Activated CD8-positive, alpha-beta memory T cell treated with anti-CD3 and anti-CD28 coated beads, Interleukin-2, amount 50 U/mL, for 1 hour (primary cell): ENCODE measurements around the gene DOC2A.
"Not testable (repeated sequence)": the region's sequence is repeated elsewhere in the genome, so short reads cannot be mapped to it uniquely, and the experiment has no call there.

Experiments
- DNase-seq: peaks from one replicate; pipeline ENCODE4 v3.0.0-alpha.2; 2020; ENCODE audit errors: extremely low read depth

DOC2A gene

DNA sequence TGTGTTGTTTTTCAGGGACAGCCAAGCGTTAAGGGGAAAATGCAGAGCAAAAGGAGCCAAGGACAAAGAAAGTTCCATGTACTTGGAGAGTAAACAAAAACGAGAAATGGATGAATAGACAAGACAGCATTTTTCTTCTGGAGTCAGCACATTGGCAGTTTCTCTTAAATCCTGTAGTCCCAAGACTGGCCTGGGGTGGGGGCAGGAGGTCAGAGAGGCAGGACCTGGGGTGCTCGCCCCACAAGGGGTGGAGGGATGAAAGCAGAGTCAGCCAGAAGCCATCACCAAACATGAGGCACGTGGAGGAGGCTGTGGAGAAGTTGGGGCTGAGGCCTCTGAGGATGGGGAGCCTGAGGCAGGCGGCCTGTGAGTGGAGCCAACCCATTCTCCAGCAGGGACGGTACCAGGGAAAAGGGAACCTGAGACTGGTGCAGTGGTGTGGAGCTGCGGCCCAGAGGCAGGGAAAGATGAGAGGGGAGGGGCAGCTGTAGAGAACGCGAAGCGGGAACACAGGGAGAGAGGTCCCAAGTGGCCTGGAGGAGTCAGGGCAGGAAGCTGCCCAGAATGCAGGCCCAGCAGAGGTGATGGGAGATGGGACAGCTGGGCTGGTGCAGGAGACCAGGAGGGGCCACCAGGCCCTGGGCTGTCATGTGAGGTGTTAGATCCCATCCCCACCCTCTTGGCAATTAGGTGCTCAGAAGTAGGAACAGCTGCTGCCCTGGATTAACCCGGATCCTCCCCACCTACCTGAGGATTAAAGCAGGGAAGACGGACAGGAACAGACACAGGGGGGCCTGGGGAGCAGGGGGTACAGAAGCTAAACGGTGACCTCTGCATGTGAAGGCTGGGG lies 17.0 kb upstream of the DOC2A start:
- no peak for DNase-seq

DNA sequence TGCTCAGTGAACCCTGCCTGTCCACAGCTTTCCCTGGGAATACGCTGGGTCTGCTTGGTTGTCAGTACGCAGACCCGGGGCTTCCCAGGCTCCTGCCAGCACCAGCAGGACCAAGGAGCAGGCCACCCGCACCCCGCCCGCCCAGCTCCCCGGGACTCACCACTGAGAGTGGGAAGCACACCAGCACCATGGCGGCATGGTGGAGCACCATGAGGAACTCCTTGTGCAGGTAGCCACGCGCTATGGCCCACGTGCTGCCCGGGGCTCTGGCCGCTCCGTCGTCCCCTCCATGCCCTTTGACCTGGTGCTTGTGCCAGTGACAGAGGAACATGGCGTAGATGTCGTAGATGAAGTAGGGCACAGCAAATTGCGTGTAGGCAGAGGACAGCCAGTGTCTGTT lies 15.6 kb upstream of the DOC2A start:
- DNase-seq, result no peak

DNA sequence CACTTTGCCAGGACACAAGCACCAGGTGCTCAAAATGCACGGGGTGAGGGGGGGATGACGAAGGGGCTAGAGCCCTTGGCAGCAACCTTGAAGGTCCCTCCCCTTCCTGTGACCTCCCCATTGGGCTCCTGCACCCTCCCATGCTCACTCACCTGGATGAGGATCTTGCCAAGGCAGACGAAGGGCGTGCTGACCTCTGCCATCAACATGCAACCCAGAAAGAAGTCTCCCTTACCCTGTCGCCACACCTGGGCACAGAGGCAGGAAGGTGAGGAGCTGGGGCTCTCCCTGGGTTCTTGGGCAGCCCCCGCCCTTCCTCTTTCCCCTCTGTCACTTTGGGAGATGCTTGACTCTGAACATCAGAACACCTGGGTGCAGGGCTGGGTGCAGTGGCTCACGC lies 14.7 kb upstream of the DOC2A start:
- DNase-seq, result no peak

DNA sequence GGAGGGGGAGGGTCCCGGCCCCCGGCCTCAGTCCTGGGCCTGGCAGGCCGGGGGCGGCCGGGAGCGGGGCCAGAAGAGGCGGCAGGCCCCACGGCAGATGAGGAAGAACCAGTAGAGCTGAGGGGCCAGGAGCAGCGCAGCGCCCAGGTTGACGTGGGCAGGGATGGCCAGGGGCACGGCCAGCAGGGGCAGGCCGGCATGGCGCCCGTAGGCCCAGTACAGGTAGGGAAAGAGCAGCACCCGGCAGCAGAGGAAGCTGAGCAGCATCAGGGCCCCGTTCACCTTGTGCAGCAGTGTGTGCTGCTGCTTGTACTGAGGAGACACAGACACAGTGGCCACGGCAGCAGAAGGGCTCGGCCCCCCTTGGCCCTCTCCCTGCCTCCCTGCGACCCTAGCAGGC lies 14.3 kb upstream of the DOC2A start:
- no peak for DNase-seq

DNA sequence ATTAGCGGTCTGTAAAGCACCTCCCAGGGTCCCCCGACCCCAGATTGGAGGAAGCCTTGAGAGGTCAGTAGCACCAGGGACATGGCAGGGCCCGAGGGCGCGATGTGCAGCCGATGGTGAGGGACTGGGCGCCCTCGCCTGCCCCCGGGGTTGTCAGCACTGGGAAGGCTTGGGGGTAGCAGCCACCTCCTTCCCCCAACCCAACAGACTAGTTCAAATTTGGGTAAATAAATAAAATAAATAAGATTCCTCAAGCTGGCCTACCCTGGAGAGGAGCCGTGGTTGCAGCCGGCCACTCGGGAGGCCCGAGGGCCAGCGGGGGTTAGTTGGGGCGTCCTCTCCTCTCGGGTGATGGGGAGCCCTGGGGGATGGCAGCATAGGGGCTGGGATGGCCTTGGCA lies 13.6 kb upstream of the DOC2A start:
- DNase-seq, result no peak

DNA sequence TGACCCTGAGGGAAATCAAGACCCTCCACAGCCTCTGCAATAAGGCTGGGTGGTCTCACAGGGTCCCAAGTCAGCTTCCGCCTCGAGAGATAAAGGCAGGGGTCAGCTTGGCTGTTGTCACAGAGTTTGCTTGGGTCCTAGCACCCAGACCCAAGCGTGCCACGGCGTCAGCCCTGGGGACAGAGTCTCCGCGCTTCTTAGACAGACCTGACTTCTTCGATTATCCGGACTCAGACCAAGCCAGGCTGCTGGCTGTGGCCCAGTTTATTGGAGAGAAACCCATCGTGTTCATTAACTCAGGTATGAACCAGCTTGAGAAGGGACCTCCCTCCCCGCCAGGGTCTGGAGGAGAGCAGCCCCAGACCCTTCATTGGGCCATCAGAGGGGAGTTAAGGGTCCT lies 12.8 kb upstream of the DOC2A start:
- no peak for DNase-seq

DNA sequence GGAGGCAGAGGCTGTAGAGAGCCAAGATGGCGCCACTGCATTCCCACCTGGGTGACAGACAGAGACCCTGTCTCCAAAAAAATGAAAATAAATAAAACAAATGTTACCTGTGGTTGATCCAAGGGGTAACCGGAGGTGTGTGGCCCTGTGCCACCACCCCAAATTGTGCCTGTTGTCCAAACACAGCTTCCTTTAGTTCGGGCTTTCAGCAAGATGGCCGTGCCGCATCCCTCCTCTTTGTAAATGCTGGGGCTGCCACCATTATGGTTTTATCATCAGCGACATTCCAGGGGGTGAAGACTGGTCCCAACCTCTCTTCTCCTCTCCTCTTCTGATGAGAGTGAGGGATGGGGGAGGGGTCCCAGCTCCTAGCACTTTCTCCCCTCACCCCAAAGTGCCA lies 12.1 kb upstream of the DOC2A start, which contains the start of gene C16orf92:
C16orf92 (plus strand) TSS at position 312 of the 400 bp plus-strand sequence. CDS start 143 bp downstream, outside the sequence.
- no peak for DNase-seq

DNA sequence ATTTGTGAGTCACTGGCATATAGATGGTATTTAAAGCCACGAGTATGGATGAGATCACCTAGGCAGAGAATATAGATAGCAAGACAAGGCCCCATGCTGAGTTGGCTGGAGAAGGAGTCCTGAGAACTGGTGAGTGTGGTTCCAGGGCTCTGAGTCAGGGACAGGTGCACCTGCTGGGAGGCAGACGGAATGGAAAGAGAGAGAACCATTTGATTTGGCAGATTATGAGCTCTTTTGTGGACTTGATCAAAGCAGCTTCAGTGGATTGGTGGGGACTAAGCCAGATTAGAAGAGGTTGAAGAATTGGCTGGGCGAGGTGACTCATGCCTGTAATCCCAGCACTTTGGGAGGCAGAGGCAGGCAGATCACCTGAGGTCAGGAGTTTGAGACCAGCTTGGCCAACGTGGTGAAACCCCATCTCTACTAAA lies 7.9 kb upstream of the DOC2A start:
- no peak for DNase-seq

DNA sequence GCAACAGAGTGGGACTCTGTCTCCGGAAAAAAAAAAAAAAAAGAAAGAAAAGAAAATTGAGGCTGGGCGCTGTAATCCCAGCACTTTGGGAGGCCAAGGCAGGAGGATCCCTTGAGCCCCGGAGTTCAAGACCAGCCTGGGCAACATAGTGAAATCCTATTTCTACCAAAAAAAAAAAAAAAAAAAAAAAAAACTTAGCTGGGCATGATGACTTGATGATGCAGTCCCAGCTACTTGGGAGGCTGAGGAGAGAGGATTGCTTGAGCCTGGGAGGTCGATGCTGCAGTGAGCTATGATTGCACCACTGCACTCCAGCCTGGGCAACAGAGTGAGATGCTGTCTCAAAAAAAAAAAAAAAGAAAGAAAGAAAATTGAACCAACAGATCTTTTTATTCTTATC lies 7.1 kb upstream of the DOC2A start:
- not testable (repeated sequence) for DNase-seq

DNA sequence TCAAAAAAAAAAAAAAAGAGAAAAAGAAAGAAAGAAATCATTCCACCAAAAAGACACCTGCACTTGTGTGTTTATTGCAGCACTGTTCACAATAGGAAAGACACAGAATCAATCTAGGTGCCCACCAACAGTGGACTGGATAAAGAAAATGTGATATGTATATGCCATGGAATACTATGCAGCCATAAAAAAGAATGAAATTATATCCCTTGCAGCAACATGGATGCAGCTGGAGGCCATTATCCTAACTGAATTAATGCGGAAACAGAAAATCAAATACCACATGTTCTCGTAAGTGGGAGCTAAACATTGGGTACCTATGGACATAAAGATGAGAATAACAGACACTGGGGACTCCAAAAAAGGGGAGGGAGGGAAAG lies 6.4 kb upstream of the DOC2A start:
- DNase-seq, result no peak

DNA sequence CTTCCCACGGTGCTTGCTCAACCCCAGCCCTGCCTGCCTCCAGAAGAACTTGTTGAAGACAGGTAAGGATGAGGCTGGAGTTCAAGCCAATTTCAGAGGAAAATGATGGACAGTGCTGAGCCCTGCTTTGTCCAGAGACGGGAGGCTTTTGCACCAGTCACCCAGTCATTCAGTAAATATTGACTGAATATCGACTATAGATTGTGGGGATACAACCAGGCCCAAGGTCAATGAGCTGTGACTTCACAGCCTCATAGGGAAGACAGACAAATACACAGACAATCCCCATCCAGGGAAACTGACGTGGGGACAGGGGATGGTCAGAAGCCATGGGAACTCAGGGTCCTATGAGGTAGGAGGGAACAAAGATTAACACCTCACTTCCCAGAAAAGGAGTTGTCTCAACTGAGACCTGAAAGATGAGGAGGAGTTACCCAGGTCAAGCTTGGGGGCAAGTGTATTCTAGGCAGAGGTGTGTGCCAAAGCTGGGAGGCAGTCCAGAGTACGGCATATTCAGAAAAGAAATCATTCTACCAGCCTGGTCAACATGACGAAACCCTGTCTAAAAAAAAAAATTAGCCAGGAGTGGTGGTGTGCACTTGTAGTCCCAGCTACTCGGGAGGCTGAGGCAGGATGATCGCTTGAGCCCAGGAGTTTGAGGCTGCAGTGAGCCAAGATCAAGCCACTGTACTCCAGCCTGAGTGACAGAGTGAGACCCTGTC lies 5.9 kb upstream of the DOC2A start:
- no peak for DNase-seq

DNA sequence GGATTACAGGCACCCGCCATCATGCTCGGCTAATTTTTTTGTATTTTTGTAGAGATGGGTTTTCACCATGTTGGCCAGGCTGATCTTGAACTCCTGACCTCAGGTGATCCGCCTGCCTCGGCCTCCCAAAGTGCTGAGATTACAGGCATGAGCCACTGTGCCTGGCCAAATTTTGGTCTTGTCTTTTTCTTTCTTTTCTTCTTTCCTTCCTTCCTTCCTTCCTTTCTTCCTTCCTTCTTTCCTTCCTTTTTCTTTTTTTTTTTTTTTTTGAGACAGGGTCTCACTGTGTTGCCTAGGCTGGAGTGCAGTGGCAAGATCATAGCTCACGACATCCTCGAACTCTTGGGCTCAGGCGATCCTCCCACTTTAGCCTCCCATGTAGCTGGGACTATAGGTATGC lies 4.6 kb upstream of the DOC2A start:
- not testable (repeated sequence) for DNase-seq

DNA sequence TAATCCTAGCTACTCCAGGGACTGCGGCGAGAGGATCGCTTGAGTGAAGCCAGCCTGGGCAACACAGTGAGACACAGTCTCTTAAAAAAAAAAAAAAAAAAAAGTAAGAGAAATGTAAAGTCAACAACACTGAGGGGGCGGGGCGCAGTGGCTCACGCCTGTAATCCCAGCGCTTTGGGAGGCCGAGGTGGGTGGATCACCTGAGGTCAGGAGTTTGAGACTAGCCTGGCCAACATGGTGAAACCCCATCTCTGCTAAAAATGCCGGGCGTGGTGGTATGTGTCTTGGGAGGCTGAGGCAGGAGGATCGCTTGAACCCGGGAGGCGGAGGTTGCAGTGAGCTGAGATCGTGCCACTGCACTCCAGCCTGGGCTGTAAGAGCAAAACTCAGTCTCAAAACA lies 1.8 kb upstream of the DOC2A start:
- DNase-seq, result not testable (repeated sequence)

DNA sequence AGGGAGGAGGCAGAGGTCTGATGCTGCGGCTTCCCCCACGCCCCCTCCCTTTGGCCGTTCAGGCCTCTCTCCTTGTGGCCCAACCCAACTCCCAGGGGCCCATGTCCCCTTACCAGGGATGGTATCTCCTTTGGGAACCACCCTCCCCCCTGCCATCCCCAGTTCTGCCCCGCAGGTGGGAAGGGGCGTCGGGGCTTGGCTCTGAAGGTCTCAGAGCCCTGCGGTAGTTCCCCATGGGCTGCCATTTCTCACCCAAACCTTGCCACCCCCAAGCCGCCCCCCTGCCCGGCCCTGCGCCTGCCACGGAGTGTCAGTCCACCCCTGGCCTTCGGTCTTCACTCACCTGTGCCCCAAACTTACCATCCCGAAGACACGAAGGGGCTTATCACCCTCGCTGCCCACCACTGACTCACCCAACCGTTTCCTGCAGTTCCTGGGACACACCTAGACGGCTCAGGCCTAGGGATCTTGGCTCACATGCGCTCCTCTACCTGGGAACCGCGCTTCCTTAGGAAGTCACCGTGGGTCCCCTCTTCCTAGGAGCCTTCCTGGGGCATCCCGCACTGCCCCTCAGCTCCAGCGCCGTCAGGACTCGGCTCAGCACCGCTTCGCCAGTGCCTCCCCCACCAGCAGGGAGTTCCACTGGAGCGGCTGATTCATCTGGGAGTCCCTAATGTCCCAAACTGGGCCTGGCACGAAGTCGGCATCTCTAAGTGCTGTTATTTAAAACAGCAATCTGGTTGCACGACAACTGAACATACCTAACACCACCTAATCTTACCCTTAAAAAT lies 1.1 kb upstream of the DOC2A start:
- no peak for DNase-seq

DNA sequence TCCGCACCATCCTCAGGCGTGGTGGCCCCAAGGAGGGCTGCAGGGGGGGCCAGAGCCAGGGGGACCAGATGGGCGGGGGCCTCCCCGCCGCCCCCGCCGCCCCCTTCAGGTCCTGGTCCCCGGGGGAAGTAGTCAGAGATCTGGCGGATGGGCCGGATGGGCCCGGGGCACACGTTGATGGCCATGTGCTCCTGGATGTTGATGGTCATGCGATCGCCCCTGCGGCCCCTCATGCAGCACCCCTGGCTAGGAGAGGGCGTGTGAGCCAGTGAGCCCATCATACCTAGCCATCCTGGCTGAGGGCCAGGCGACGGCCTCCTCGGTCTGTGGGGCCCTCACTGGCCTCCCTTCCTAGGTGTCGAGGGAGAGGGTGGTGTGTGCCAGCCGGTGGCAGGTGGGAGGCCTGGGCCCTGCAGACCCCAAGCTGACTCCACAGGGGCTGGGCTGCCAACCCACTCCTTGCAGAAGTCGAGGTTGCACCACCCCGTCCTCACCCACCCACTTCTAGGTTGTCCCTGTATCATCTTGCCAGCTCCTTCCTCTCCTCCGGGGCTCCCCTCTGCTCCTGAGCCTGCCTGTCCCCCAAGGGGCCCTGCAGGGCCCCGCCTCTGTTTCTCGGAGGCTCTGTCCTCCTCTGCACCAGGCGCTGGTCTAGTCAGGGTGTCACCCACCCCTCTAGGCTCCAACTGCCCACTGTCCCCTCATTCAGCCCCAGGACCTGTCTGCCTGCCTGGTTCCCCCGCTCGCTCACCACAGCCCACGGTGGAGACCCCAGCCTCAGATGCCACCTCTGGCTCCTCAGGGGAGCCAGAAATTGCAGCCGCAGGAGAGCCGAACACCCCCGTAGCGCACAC lies 610 bp downstream of the DOC2A start:
- no peak for DNase-seq

DNA sequence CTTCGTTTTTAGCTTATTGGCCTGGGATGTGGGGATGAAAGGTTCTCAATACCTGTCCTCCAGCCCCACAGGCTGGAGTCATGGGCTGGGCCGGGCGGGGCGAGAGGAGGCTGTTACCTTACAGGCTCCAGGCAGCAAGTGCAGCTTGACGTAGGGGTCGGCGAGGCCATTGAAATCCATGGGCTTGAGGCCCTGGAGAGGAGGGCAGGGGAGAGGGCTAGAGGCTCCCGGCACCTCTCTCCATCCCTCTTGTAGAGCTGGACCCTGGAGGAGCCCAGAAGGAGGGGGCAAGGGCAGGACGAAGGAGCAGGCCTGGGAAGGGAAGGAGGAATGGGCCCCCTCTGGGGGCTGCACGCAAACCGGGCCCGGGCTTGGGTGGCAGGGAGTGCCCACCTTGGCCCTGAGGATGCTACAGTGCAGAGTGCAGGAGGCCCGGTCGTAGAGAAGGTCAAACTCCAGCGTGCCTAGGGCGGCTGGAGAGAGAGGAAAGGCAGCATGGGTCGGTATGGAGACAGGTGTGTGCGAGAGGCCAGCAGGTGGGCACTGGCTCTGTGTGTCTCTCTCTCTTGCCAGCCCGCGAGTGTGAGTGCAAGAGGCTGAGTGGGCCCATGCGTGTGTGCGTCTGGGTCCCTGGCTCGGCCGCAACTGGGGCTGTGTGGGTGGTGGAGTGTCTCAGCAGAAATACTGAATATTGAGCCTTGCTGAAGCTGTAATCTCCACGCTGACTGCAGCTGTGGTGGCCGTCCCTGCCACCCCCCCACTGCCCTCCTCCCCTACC lies 1.6 kb downstream of the DOC2A start:
- no peak for DNase-seq

DNA sequence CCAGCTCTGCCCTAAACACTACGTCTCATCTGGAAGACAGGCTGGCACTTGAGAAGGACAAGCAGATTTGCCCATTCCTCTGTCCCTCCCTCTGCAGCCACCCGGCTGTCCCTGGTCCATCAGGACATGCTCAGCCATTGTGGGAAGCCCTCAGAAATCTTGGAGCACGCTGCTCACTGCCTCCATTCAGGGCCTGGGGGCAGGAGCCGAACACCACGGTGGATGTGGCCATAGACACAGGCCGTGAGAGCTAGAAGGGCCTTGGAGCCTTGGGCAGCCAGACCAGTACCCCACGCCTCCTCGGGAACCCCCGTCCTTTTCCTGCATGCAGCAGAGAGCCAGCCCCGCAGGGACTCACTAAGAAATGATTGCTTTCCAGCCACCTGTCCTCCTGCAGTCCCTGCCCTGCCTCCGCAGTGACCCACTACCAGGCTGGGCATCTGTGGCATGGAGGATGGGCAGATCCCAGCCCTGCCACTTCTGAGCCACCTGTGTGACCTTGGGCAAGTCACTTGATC lies 3.4 kb downstream of the DOC2A start:
- DNase-seq, result no peak

DNA sequence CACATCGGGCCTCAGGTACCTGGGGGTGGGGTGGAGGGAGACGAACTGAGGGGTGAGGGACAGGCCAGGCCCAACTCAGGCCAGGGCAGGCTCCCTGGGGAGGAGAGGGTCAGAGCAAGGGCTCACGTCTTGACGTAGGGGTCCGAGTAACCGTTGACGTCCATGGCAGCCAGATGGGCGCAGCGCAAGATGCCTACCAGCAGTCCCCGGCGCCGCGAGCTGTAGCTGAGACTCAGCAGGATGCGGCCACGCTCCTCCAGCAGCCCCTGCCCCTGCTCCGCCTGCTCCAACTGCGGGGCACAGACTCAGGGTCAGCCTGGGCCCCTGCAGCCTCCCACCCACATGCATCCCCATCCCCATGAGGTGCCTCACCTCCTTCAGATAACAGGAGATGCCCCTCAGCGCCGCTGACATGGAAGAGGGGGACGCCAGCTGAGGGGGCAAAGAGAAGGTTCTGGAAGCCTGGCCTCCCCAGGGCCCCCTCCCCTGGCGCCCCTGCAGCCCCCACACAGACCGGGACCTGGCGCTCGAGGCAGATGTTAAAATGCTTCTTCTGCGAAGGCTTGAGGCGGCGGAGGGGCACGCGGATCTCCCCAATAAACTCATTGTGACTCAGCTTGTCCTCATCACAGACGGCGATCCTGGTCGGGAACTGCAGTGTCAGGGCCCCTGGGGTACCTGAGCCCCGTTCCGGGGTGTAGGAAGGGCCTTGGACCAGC lies 4.0 kb downstream of the DOC2A start:
- no peak for DNase-seq

DNA sequence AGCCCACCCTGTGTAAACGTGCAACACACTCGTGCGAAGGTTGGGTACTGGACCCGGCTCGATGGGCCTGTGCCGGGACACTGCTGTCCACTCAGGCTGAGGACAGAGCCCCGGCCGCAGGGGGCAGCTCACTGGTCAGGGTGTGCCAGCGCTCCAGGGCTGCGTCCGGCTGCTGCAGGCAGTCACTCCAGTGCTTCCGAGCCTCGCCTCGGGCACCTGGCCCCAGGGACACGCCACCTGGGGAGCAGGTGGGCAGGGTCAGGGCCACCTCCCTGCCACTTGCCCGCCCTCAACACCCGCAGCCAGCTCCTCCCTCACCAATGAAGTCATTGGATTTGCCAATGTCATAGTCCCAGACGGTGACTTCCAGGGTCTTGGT lies 4.7 kb downstream of the DOC2A start:
- DNase-seq, result no peak
